GM10266 (cell line): ENCODE results near the gene ANKRD6.

Source experiments
- DNase-seq: peaks from one replicate; pipeline ENCODE4 v3.0.0; 2012; ENCODE audit errors: extremely low spot score
- CTCF ChIP-seq: IDR thresholded peaks from 2 replicates; pipeline ENCODE4 v1.5.1; 2012; ENCODE audit warnings: mild to moderate bottlenecking, low read depth; ENCODE audit not compliant: control insufficient read depth, insufficient read depth; ENCODE audit errors: missing control alignments

Gene ANKRD6

GRCh38 chr6:89494131-89494793 lies 61.3 kb downstream of the ANKRD6 start:
- TF ChIP-seq CTCF = no peak
- peak; percentile 10 for DNase-seq

GRCh38 chr6:89495961-89496535 lies 63.1 kb downstream of the ANKRD6 start:
- TF ChIP-seq CTCF = no peak
- DNase-seq = no peak

- no peak for TF ChIP-seq CTCF
- no peak for DNase-seq
Measured at GRCh38 chr6:89500611-89501010, 67.7 kb downstream of the ANKRD6 start.

- no peak for DNase-seq
- TF ChIP-seq CTCF = no peak
Measured at GRCh38 chr6:89501222-89501621, 68.3 kb downstream of the ANKRD6 start.

GRCh38 chr6:89501753-89502152 lies 68.8 kb downstream of the ANKRD6 start:
- TF ChIP-seq CTCF = no peak
- DNase-seq = no peak

GRCh38 chr6:89503641-89504040 lies 70.7 kb downstream of the ANKRD6 start:
- TF ChIP-seq CTCF = no peak
- no peak for DNase-seq

- no peak for DNase-seq
- TF ChIP-seq CTCF = no peak
Measured at GRCh38 chr6:89505847-89506246, 72.9 kb downstream of the ANKRD6 start.
